Tongue (tissue), 2 donors: ENCODE data around the gene MYO15B. TPM values are rescaled to one million over a fixed set of nuclear protein-coding genes. Genes with fewer than 3 reads are reported as not detected.

Experiments used
- DNase-seq: peaks from one replicate; pipeline ENCODE4 v3.0.0-alpha.2; 2015
- total RNA-seq: library from RNA; depleted of rRNA; stranded (reverse); fragments of >200 nt; gene quantifications from one replicate; pipeline ENCODE4 v1.2.3, GENCODE V29; 2014

The MYO15B gene
- total RNA-seq, 1 donor from 2014 or later, result 63.4 TPM

- DNase-seq, result no peak
Measured at GRCh38 chr17:75558666-75559530, 28.7 kb upstream of the MYO15B start.

- no peak for DNase-seq
Measured at GRCh38 chr17:75559958-75560533, 27.6 kb upstream of the MYO15B start.

GRCh38 chr17:75561927-75562603 is 25.5 kb upstream of the MYO15B start:
- no peak for DNase-seq

GRCh38 chr17:75563063-75563758 is 24.4 kb upstream of the MYO15B start:
- DNase-seq, result no peak

- no peak for DNase-seq
Measured at GRCh38 chr17:75564195-75564594, 23.4 kb upstream of the MYO15B start.

- DNase-seq, result no peak
Measured at GRCh38 chr17:75565066-75565465, 22.5 kb upstream of the MYO15B start.

GRCh38 chr17:75565618-75566017 is 22.0 kb upstream of the MYO15B start:
- DNase-seq, result no peak

GRCh38 chr17:75566416-75566815 is 21.2 kb upstream of the MYO15B start:
- DNase-seq, result no peak

GRCh38 chr17:75566834-75567233 is 20.8 kb upstream of the MYO15B start:
- no peak for DNase-seq

- no peak for DNase-seq
Measured at GRCh38 chr17:75568412-75569255, 19.0 kb upstream of the MYO15B start.

- DNase-seq, result no peak
Measured at GRCh38 chr17:75570034-75570676, 17.4 kb upstream of the MYO15B start.

- DNase-seq, result no peak
Measured at GRCh38 chr17:75570772-75571171, 16.8 kb upstream of the MYO15B start.

- peak; percentile 31 for DNase-seq
Measured at GRCh38 chr17:75571197-75571884, 16.3 kb upstream of the MYO15B start.

GRCh38 chr17:75571885-75572215 is 15.8 kb upstream of the MYO15B start:
- DNase-seq, result no peak

GRCh38 chr17:75572713-75573539 is 14.7 kb upstream of the MYO15B start:
- DNase-seq, result no peak

GRCh38 chr17:75573540-75573957 is 14.1 kb upstream of the MYO15B start:
- DNase-seq, result no peak

GRCh38 chr17:75573994-75574393 is 13.6 kb upstream of the MYO15B start:
- no peak for DNase-seq

- DNase-seq, result no peak
Measured at GRCh38 chr17:75574404-75575036, 13.1 kb upstream of the MYO15B start.

- no peak for DNase-seq
Measured at GRCh38 chr17:75575197-75575596, 12.4 kb upstream of the MYO15B start.
